GM12878 (cell line): ENCODE results near the gene HS6ST1. TPM values are rescaled to one million over a fixed set of nuclear protein-coding genes. Genes with fewer than 3 reads are reported as not detected.

Experiments used
- ATAC-seq: fragments of 200-7000 bp; cut with Tn5 transposase; 3 replicates; pipeline ENCODE4 v1.9.1; 2020; ENCODE audit warnings: mild to moderate bottlenecking, moderate library complexity
- BruUV-seq: library from RNA; stranded (reverse); fragments of 400-500 nt; replicated peaks from 2 replicates; lab custom pipeline; 2021; lab: Mats Ljungman, UMichigan
- CTCF ChIA-PET: fragments of 300-600 bp; sonication (Branson Sonifier 250); formaldehyde crosslinking; extraction: SDS; loops from one replicate; lab custom pipeline; 2021; ENCODE audit warnings: inconsistent platforms; lab: Yijun Ruan, JAX
- POLR2A ChIA-PET: fragments of 350-600 bp; formaldehyde crosslinking; extraction: SDS; loops from one replicate; lab custom pipeline; 2021; ENCODE audit warnings: inconsistent platforms; lab: Charles Lee
- RAD21 ChIA-PET: fragments of 300-600 bp; sonication (Branson Sonifier 250); formaldehyde crosslinking; loops from one replicate; lab custom pipeline; 2023; ENCODE audit warnings: antibody characterized with exemption; ENCODE audit not compliant: unreplicated experiment; lab: Charles Lee
- SMC1A ChIA-PET: fragments of 300-600 bp; sonication (Branson Sonifier 250); formaldehyde crosslinking; loops from one replicate; lab custom pipeline; 2023; ENCODE audit not compliant: unreplicated experiment, uncharacterized antibody; lab: Charles Lee
- DNase-seq: peaks from one replicate; pipeline ENCODE4 v3.0.0-alpha.2; 2011; ENCODE audit warnings: low read depth, low spot score
- FAIRE-seq: peaks from 3 replicates; lab custom pipeline; 2011; peaks lifted over from hg19 to GRCh38; lab: Jason Lieb, UNC
- H2AFZ ChIP-seq: 2 replicates; pipeline ENCODE4 v1.6.0; 2011; ENCODE audit warnings: low read depth, low read length, control low read depth; ENCODE audit not compliant: control insufficient read depth
- H3K27ac ChIP-seq: 2 replicates; pipeline ENCODE4 v1.5.1; 2011; ENCODE audit warnings: control low read depth; ENCODE audit not compliant: control insufficient read depth, insufficient read depth
- H3K27me3 ChIP-seq, 2 experiments: replicated peaks in 1 of 2; 2 replicates each; pipeline versions ENCODE4 v1.6.0 to v1.6.1; 2011; ENCODE audit warnings: low read length in 1 of 2; ENCODE audit not compliant: control insufficient read depth in 2 of 2, insufficient read depth in 2 of 2
- H3K36me3 ChIP-seq, 2 experiments: 2 replicates each; pipeline ENCODE4 v1.5.1; 2011; ENCODE audit warnings: low read length in 1 of 2; ENCODE audit not compliant: control insufficient read depth in 2 of 2, insufficient read depth in 2 of 2
- H3K4me1 ChIP-seq: 2 replicates; pipeline ENCODE4 v1.6.1; 2011; ENCODE audit warnings: mild to moderate bottlenecking, low read length, moderate library complexity, mixed read lengths; ENCODE audit not compliant: control insufficient read depth, insufficient read depth
- H3K4me2 ChIP-seq: 2 replicates; pipeline ENCODE4 v1.6.0; 2011; ENCODE audit warnings: control low read depth; ENCODE audit not compliant: control insufficient read depth, insufficient read depth
- H3K4me3 ChIP-seq: fragments of 200-600 bp; sonication (generic); 2 replicates; pipeline ENCODE4 v1.5.1; 2016
- H3K79me2 ChIP-seq: 2 replicates; pipeline ENCODE4 v1.6.0; 2011; ENCODE audit warnings: low read length; ENCODE audit not compliant: control insufficient read depth, insufficient read depth
- H3K9ac ChIP-seq: 2 replicates; pipeline ENCODE4 v1.8.0; 2011; ENCODE audit warnings: low read length, control low read depth, mixed read lengths; ENCODE audit not compliant: control insufficient read depth, insufficient read depth
- H3K9me3 ChIP-seq: replicated peaks from 3 replicates; pipeline ENCODE4 v1.5.1; 2011; ENCODE audit warnings: mild to moderate bottlenecking, low read length; ENCODE audit not compliant: control insufficient read depth, insufficient read depth
- H4K20me1 ChIP-seq: 2 replicates; pipeline ENCODE4 v1.6.0; 2011; ENCODE audit not compliant: control insufficient read depth, insufficient read depth
- ATF3 ChIP-seq: IDR thresholded peaks from 2 replicates; pipeline ENCODE4 v1.6.1; 2011; ENCODE audit warnings: low read depth, mild to moderate bottlenecking, low read length, moderate library complexity, borderline replicate concordance; ENCODE audit errors: extremely low read depth
- BACH1 ChIP-seq: fragments of 450-650 bp; IDR thresholded peaks from 2 replicates; pipeline ENCODE4 v1.6.1; 2017; ENCODE audit warnings: mild to moderate bottlenecking, borderline replicate concordance
- CHD4 ChIP-seq: fragments of 200-600 bp; sonication (generic); IDR thresholded peaks from 2 replicates; pipeline ENCODE4 v1.6.1; 2016; ENCODE audit warnings: mild to moderate bottlenecking
- CTCF ChIP-seq, 3 experiments: IDR thresholded peaks in 2 of 3; conservative IDR thresholded peaks in 1 of 3; 2 replicates each; pipeline ENCODE4 v1.5.1; 2011; ENCODE audit warnings: low read depth in 3 of 3, low read length in 3 of 3, mild to moderate bottlenecking in 3 of 3, control low read depth in 2 of 3, moderate library complexity in 2 of 3, inconsistent platforms in 1 of 3, mixed read lengths in 1 of 3; ENCODE audit not compliant: control insufficient read depth in 2 of 3, insufficient read depth in 1 of 3; ENCODE audit errors: extremely low read depth in 1 of 3
- CUX1 ChIP-seq: IDR thresholded peaks from 2 replicates; pipeline ENCODE4 v1.6.1; 2012; ENCODE audit warnings: improper control_type of control experiment, low read depth, low read length; ENCODE audit not compliant: insufficient replicate concordance
- E2F4 ChIP-seq: IDR thresholded peaks from 2 replicates; pipeline ENCODE4 v1.6.1; 2012; ENCODE audit warnings: low read depth, low read length, improper control_type of control experiment
- HDAC2 ChIP-seq: fragments of 200-600 bp; sonication (generic); IDR thresholded peaks from 2 replicates; pipeline ENCODE4 v1.6.1; 2017
- JUNB ChIP-seq: IDR thresholded peaks from 2 replicates; pipeline ENCODE4 v1.6.1; 2016; ENCODE audit warnings: antibody characterized with exemption, mild to moderate bottlenecking
- MTA2 ChIP-seq: fragments of 450-650 bp; IDR thresholded peaks from 2 replicates; pipeline ENCODE4 v1.6.1; 2016; ENCODE audit warnings: low read depth, mild to moderate bottlenecking, moderate library complexity
- NFXL1 ChIP-seq: fragments of 450-650 bp; IDR thresholded peaks from 2 replicates; pipeline ENCODE4 v1.6.1; 2017; ENCODE audit warnings: antibody characterized with exemption, mild to moderate bottlenecking, borderline replicate concordance
- NR2C1 ChIP-seq: fragments of 450-650 bp; IDR thresholded peaks from 2 replicates; pipeline ENCODE4 v1.6.1; 2017; ENCODE audit warnings: antibody characterized with exemption, mild to moderate bottlenecking, moderate library complexity
- RAD21 ChIP-seq: IDR thresholded peaks from 2 replicates; pipeline ENCODE4 v1.6.1; 2011; ENCODE audit warnings: mild to moderate bottlenecking, low read depth, low read length, moderate library complexity; ENCODE audit not compliant: insufficient read depth
- RB1 ChIP-seq: fragments of 450-650 bp; formaldehyde crosslinking; IDR thresholded peaks from 2 replicates; pipeline ENCODE4 v1.6.1; 2017; ENCODE audit warnings: mild to moderate bottlenecking, borderline replicate concordance
- SREBF2 ChIP-seq: IDR thresholded peaks from 2 replicates; pipeline ENCODE4 v1.6.1; 2012; ENCODE audit warnings: mild to moderate bottlenecking, low read length
- WGBS: methylation state at CpG from one replicate; pipeline ENCODE4 v1.1.6; 2016; ENCODE audit warnings: low lambda C conversion rate; ENCODE audit not compliant: insufficient replicate concordance, insufficient coverage; ENCODE audit errors: missing lambda C conversion rate; 5-methylcytosine and 5-hydroxymethylcytosine counted together
- in situ Hi-C: fragments of 300-500 bp; cut with MboI; formaldehyde crosslinking; loops from 9 replicates; pipeline ENCODE4 v1.14.3; 2018; ENCODE audit warnings: mixed read lengths
- intact Hi-C: fragments of 100-400 bp; cut with micrococcal nuclease; formaldehyde crosslinking; loops from one replicate; pipeline ENCODE4 v1.14.2; 2022; ENCODE audit not compliant: unreplicated experiment
- polyA plus RNA-seq, 11 experiments: library from polyadenylated mRNA; depleted of rRNA in 4 of 11; unstranded in 6 of 11; stranded (reverse) in 5 of 11; fragments of >200 nt; fragmentation: Nextera tagmentation in 4 of 11; fragmentation: Illumina TruSeq in 1 of 11; extraction: Ambion mirVana in 4 of 11; extraction: Trizol in 1 of 11; gene quantifications; 1 replicate in 1 of 11; 2 replicates in 10 of 11; pipeline versions ENCODE4 v1.2.1 to v1.2.3, GENCODE V29; 2011 to 2016; ENCODE audit warnings: inconsistent platforms in 2 of 11, missing spikeins in 2 of 11, low read depth in 1 of 11
- total RNA-seq, 4 experiments: library from RNA; depleted of rRNA in 3 of 4; stranded (reverse); fragments of >200 nt in 3 of 4; fragmentation: Illumina TruSeq in 1 of 4; extraction: Trizol in 1 of 4; gene quantifications; 2 replicates each; pipeline versions ENCODE4 v1.2.1 to v1.2.3, GENCODE V29; 2013 to 2021

The HS6ST1 gene
- total and polyA plus RNA-seq, 10 of the 15 experiments (the other 5 are each of a cell fraction or from before 2014, with no cell fraction given): 0.48 to 17.0 (median 4.7) TPM

- ChIA-PET RAD21 (no interaction called here), SMC1A (no interaction called here), CTCF (no interaction called here), POLR2A (no interaction called here)
- H3K36me3 ChIP-seq: no peaks in the 10 kb centered on the region
- ATAC-seq: no peak
- no peak overlapping the region for H3K9ac ChIP-seq
- no peaks in the 10 kb centered on the region for H4K20me1 ChIP-seq
- no peaks in the 10 kb centered on the region for H3K79me2 ChIP-seq
- FAIRE-seq: no peak
- H3K4me2 ChIP-seq: no peak overlapping the region
- H2AFZ ChIP-seq: no peak overlapping the region
- no TSS peak for BruUV-seq
- TF ChIP-seq E2F4 (no peak), MTA2 (no peak), CHD4 (no peak), HDAC2 (no peak), CUX1 (no peak), NR2C1 (no peak), NFXL1 (no peak), RB1 (no peak), SREBF2 (no peak), CTCF (IDR thresholded peaks at IDR 0.05 in 2 of 3, conservative IDR thresholded peaks at IDR 0.05 in 1 of 3; ENCODE audit: control insufficient read depth in 2 of 3, extremely low read depth in 1 of 3, insufficient read depth in 1 of 3, low read depth in 3 of 3, low read length in 3 of 3) (no peak), RAD21 (no peak), BACH1 (no peak), JUNB (no peak), ATF3 (no peak)
- in situ Hi-C loops: no loop called here
- no peak overlapping the region for H3K27ac ChIP-seq
- 12% methylated on average over 8 of the region's 8 CpGs for WGBS
- no peaks in the 10 kb centered on the region for H3K9me3 ChIP-seq
- no peak overlapping the region for H3K4me3 ChIP-seq
- no peaks in the 10 kb centered on the region; a peak in 1 of 4 replicates for H3K27me3 ChIP-seq
- no peak for DNase-seq
- intact Hi-C loops: no loop called here
- H3K4me1 ChIP-seq: no peaks in the 10 kb centered on the region
Observed at GRCh38 chr2:128360711-128361110, 42.0 kb upstream of the HS6ST1 start.
